GM12878 (cell line): Measurements from ENCODE around the gene PSENEN. TPM values are rescaled to one million over a fixed set of nuclear protein-coding genes. Genes with fewer than 3 reads are reported as not detected.

Experiments
- ASH2L ChIP-seq: fragments of 300-600, 200-600 bp; sonication (generic); IDR thresholded peaks from 2 replicates; pipeline ENCODE4 v1.6.1; 2017; ENCODE audit warnings: low read depth, mild to moderate bottlenecking, borderline replicate concordance
- ATF2 ChIP-seq: IDR thresholded peaks from 2 replicates; pipeline ENCODE4 v1.6.1; 2012; ENCODE audit warnings: low read length, inconsistent platforms
- CBX5 ChIP-seq: sonication (generic); IDR thresholded peaks from 2 replicates; pipeline ENCODE4 v1.6.1; 2016; ENCODE audit warnings: low read depth, moderate library complexity, mild to moderate bottlenecking, inconsistent platforms
- CHD2 ChIP-seq: IDR thresholded peaks from 2 replicates; pipeline ENCODE4 v1.6.1; 2011; ENCODE audit warnings: low read depth, low read length, improper control_type of control experiment, borderline replicate concordance
- CHD4 ChIP-seq: fragments of 200-600 bp; sonication (generic); IDR thresholded peaks from 2 replicates; pipeline ENCODE4 v1.6.1; 2016; ENCODE audit warnings: mild to moderate bottlenecking
- CREB1 ChIP-seq: IDR thresholded peaks from 2 replicates; pipeline ENCODE4 v1.6.1; 2012; ENCODE audit warnings: low read depth, mild to moderate bottlenecking, inconsistent platforms
- EP300 ChIP-seq, 2 experiments: fragments of 150-350 bp in 1 of 2; IDR thresholded peaks; 2 replicates each; pipeline ENCODE4 v1.6.1; 2011 to 2012; ENCODE audit warnings: low read depth in 2 of 2, low read length in 2 of 2, borderline replicate concordance in 1 of 2, improper control_type of control experiment in 1 of 2, inconsistent platforms in 1 of 2; ENCODE audit not compliant: control insufficient read depth in 1 of 2
- ETV6 ChIP-seq, 2 experiments: fragments of 450-650 bp in 1 of 2; IDR thresholded peaks in 1 of 2; conservative IDR thresholded peaks in 1 of 2; 2 replicates each; pipeline ENCODE4 v1.6.1; 2014; ENCODE audit warnings: antibody characterized with exemption in 1 of 2, borderline replicate concordance in 1 of 2, low read depth in 1 of 2, mild to moderate bottlenecking in 1 of 2, moderate library complexity in 1 of 2
- HDGF ChIP-seq: fragments of 450-650 bp; IDR thresholded peaks from 2 replicates; pipeline ENCODE4 v1.6.1; 2016; ENCODE audit warnings: antibody characterized with exemption
- IKZF1 ChIP-seq: fragments of 450-650 bp; conservative IDR thresholded peaks from 2 replicates; pipeline ENCODE4 v1.6.1; 2017; ENCODE audit warnings: antibody characterized with exemption, mild to moderate bottlenecking
- IKZF2 ChIP-seq, 2 experiments: fragments of 450-650 bp; IDR thresholded peaks; 2 replicates each; pipeline ENCODE4 v1.6.1; 2017; ENCODE audit warnings: mild to moderate bottlenecking in 2 of 2, moderate library complexity in 2 of 2
- IRF4 ChIP-seq: IDR thresholded peaks from 2 replicates; pipeline ENCODE4 v1.6.1; 2011; ENCODE audit warnings: low read depth, low read length
- JUND ChIP-seq: IDR thresholded peaks from 2 replicates; pipeline ENCODE4 v1.6.1; 2012; ENCODE audit warnings: low read depth, mild to moderate bottlenecking, low read length, improper control_type of control experiment, moderate library complexity
- KDM1A ChIP-seq: fragments of 200-600 bp; sonication (generic); IDR thresholded peaks from 2 replicates; pipeline ENCODE4 v1.6.1; 2016; ENCODE audit warnings: borderline replicate concordance
- MAX ChIP-seq: IDR thresholded peaks from 2 replicates; pipeline ENCODE4 v1.6.1; 2012; ENCODE audit warnings: low read depth, low read length, improper control_type of control experiment
- MYC ChIP-seq: IDR thresholded peaks from 2 replicates; pipeline ENCODE4 v1.6.1; 2011; ENCODE audit warnings: mild to moderate bottlenecking, low read length, moderate library complexity, inconsistent platforms; ENCODE audit not compliant: insufficient read depth, insufficient replicate concordance, insufficient read length, severe bottlenecking
- NBN ChIP-seq: fragments of 450-650 bp; IDR thresholded peaks from 2 replicates; pipeline ENCODE4 v1.6.1; 2016
- RB1 ChIP-seq: fragments of 450-650 bp; formaldehyde crosslinking; IDR thresholded peaks from 2 replicates; pipeline ENCODE4 v1.6.1; 2017; ENCODE audit warnings: mild to moderate bottlenecking, borderline replicate concordance
- RBBP5 ChIP-seq: fragments of 200-600 bp; sonication (generic); conservative IDR thresholded peaks from 2 replicates; pipeline ENCODE4 v1.6.1; 2016
- RCOR1 ChIP-seq: conservative IDR thresholded peaks from 2 replicates; pipeline ENCODE4 v1.6.1; 2012; ENCODE audit warnings: low read depth, low read length, improper control_type of control experiment
- RELB ChIP-seq: fragments of 450-650 bp; IDR thresholded peaks from 2 replicates; pipeline ENCODE4 v1.6.1; 2017; ENCODE audit warnings: low read depth, mild to moderate bottlenecking, moderate library complexity
- REST ChIP-seq: IDR thresholded peaks from 2 replicates; pipeline ENCODE4 v1.6.1; 2012; ENCODE audit warnings: mild to moderate bottlenecking, low read depth, low read length
- TARDBP ChIP-seq: IDR thresholded peaks from 2 replicates; pipeline ENCODE4 v1.6.1; 2016; ENCODE audit warnings: borderline replicate concordance
- TCF7 ChIP-seq: IDR thresholded peaks from 2 replicates; pipeline ENCODE4 v1.6.1; 2014; ENCODE audit warnings: antibody characterized with exemption, borderline replicate concordance
- ZZZ3 ChIP-seq: IDR thresholded peaks from 2 replicates; pipeline ENCODE4 v1.6.1; 2011; ENCODE audit warnings: low read depth; ENCODE audit not compliant: control insufficient read depth, insufficient read length
- polyA plus RNA-seq, 11 experiments: library from polyadenylated mRNA; depleted of rRNA in 4 of 11; unstranded in 6 of 11; stranded (reverse) in 5 of 11; fragments of >200 nt; fragmentation: Nextera tagmentation in 4 of 11; fragmentation: Illumina TruSeq in 1 of 11; extraction: Ambion mirVana in 4 of 11; extraction: Trizol in 1 of 11; gene quantifications; 1 replicate in 1 of 11; 2 replicates in 10 of 11; pipeline versions ENCODE4 v1.2.1 to v1.2.3, GENCODE V29; 2011 to 2016; ENCODE audit warnings: inconsistent platforms in 2 of 11, missing spikeins in 2 of 11, low read depth in 1 of 11
- total RNA-seq, 4 experiments: library from RNA; depleted of rRNA in 3 of 4; stranded (reverse); fragments of >200 nt in 3 of 4; fragmentation: Illumina TruSeq in 1 of 4; extraction: Trizol in 1 of 4; gene quantifications; 2 replicates each; pipeline versions ENCODE4 v1.2.1 to v1.2.3, GENCODE V29; 2013 to 2021

Gene PSENEN
- total and polyA plus RNA-seq, 10 of the 15 experiments (the other 5 are each of a cell fraction or from before 2014, with no cell fraction given), result 14.4 to 178 (median 43.5) TPM

GRCh38 chr19:35715981-35716800, 29.3 kb upstream of the PSENEN start (continued):
- no peak for TF ChIP-seq IKZF2 (IDR thresholded peaks at IDR 0.05)
- TF ChIP-seq CHD2, result no peak
- no peak for TF ChIP-seq RELB
- TF ChIP-seq REST, result no peak
- TF ChIP-seq TCF7, result no peak
- no peak for TF ChIP-seq EP300 (IDR thresholded peaks at IDR 0.05; ENCODE audit: borderline replicate concordance in 1 of 2, control insufficient read depth in 1 of 2, low read depth in 2 of 2, low read length in 2 of 2)
- TF ChIP-seq ETV6 (conservative IDR thresholded peaks at IDR 0.05 in 1 of 2, IDR thresholded peaks at IDR 0.05 in 1 of 2; ENCODE audit: borderline replicate concordance in 1 of 2, low read depth in 1 of 2), result no peak
- TF ChIP-seq HDGF, result peak; percentile 83; the same call in 1 of the 2 replicates
- 0 out of 2 replicates have a peak, but pooled peaks have one; percentile 20 for TF ChIP-seq RB1
- peak; percentile 34 for TF ChIP-seq MYC
- no peak for TF ChIP-seq JUND
- no peak for TF ChIP-seq KDM1A
- no peak for TF ChIP-seq ATF2
- no peak for TF ChIP-seq IRF4
- TF ChIP-seq CHD4, result no peak
- no peak for TF ChIP-seq MAX
- no peak for TF ChIP-seq RBBP5
- TF ChIP-seq CBX5, result no peak
- no peak for TF ChIP-seq CREB1
- TF ChIP-seq RCOR1, result no peak
- TF ChIP-seq TARDBP, result no peak
- TF ChIP-seq IKZF1, result no peak
- TF ChIP-seq NBN, result no peak
- TF ChIP-seq ASH2L, result no peak
- TF ChIP-seq ZZZ3, result no peak
